Non-pigmented ciliary epithelial cell (primary cell): ENCODE measurements around the gene PBX1.
A peak's percentile ranks its signal among the peaks of the same experiment; 100 is the strongest.

Experiments
- DNase-seq: peaks from one replicate; pipeline ENCODE4 v3.0.0-alpha.2; 2010; ENCODE audit warnings: low read depth

Gene PBX1

DNA sequence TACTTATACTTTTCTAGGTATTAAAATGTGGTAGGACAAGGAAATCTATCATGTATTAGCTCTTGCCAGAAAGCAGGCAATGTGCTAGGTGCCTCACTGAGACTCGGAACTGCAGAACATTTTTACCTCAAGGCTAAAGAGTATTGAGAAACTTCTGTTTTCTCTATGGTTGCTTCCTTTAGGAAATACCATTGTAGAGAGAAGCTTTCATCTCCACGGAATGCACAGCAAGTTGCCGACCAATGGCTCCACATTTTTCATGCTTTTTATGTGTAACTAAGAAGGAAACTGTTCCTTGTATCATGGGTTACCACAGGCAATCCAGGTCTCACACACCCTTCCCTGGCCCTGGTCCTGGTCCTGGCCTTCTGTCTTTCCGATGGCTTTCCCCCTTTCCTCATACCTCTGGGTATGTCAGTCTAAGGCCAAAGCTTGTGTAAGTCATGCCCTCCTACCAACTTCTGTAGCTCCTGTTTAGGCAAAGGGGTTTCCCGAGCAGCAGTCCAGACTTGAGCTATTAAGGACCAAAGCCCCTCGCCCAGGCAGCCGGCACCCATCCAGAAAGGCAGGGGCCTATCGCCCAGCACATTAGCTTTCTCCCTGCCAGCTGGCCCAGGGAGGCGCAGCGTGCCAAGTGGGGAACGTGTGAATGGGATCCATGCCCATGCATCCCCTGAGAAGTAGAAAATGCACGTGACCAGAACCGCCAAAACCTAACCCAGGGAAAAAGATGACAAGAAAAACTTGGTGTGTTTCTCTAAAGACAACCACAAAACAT lies 225.0 kb downstream of the PBX1 start:
- no peak for DNase-seq

DNA sequence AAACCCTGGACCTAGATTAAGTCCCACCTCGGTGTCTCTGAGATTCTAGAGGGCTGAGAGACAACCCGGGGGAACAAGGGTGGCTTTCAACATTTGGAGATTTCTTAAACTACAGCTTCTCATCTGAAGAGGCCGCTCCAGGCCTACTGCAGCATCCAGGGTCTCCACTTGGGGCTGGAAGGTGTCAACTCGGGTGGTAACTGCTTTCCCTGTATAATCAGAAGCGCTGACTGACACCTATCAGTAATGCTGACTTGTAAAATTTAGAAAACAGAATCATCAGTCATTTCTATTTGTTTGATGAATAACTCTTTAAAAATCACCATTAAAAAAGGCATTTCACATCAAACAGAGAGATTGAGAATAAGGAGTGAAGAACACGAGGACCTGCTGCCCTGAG lies 226.0 kb downstream of the PBX1 start:
- DNase-seq: no peak

DNA sequence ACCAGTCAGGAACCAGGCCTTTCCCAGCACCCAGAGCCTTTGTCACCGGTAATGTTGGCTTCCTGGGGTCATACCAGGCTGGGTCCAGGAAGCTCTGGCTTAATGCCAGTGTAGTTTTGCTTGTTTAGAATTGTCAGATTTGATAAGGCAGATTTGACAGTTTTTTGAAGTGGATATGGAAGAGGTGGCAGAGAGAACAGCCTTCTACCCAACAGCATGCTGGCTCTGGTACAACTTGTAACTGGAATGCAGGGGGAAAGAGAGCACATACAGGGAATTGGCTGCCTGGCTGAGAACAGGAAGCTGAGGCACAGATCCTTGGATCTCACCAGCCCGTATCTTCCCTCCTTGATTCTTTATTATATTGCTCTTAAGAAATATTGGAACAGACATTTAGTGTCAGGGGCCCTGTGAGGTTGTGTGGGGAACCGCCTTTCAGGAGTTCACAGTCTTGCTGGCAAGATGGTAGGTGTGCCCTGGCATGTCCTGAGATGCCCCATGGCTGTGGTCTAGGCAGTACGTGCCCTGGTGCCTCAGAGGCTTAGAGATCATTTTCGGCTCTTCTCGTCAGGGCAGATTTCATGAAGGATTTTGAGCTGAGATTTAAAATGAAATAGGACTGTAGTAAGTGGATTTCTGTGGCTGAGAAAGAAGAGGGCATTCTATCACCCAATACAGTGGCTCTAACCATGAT lies 227.0 kb downstream of the PBX1 start:
- no peak for DNase-seq

DNA sequence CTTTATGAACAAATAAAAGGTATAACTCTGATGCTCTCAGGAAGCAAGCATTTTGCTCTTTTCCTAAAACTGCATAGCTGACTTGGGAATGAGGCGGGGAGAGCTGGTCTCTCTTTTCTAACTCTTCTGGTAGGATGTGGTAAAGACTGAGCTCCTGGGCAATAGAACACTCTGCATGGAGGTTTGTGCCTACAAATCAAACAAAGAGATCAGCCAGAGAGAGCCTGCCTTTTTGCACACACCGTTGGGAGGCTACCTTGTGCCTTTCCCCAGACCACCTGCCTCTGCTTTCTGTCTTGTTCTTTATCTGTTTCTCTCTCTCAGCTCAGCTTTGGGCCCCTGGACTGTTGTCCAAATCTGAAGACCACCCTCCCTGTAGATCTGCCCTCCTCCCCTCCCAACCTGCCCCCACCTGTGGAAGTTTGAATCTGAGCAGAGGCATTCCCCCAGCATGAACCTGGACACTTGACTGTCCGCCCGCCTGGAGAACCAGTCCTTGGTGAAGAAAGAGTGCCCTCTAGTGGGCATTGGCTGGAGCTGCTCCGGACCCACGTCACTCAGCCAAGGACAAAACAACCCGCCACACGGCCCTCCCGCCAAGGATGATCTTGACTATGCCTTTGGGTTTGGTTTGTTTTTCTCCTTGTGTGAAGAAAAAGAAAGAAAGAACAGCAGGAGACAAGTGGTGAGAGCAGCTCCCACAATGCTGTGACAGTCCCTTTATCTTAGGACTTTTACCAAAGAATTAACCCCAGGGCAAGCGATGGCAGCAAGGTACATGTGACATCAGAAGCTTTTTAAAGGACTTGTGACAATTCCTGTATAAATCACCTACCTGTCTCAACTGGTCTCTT lies 228.2 kb downstream of the PBX1 start:
- no peak for DNase-seq

DNA sequence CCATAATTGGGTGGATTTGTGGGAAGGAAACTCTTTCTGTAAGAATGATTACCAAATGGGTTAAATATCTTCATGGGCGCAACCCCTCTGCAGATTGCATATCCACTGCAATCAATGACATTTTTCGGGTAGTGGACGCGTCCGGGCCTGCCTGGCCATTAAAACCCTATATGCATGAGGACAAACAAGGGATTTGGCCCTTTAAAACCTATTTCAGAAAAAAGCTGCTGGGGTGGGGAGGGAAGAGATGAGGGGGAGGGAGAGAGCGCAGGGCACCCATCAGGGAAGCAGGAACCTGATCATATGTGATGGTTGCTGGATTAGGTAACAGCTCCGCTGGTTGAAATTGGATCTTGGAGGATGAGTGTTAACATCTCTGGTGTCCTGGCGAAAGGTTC lies 228.8 kb downstream of the PBX1 start:
- DNase-seq: no peak

DNA sequence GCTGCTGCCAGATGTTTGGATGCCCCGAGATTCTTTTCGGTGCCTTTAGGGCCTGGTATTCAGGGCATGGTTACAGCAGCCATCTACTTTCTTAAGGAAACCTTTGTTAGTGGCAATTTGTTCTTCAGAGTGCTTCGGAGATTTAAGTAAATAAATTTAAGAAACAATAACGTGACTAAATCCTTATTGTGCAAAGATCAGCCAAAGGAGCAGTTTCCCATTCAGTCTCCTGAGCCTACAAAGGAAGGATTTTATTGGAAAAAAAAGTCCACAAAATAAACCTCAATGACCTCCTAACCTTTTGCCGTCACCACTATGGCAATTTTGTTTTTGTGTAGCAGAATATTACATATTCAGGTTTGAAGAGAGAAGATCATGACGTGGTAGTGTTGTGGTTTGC lies 231.1 kb downstream of the PBX1 start:
- DNase-seq: no peak

DNA sequence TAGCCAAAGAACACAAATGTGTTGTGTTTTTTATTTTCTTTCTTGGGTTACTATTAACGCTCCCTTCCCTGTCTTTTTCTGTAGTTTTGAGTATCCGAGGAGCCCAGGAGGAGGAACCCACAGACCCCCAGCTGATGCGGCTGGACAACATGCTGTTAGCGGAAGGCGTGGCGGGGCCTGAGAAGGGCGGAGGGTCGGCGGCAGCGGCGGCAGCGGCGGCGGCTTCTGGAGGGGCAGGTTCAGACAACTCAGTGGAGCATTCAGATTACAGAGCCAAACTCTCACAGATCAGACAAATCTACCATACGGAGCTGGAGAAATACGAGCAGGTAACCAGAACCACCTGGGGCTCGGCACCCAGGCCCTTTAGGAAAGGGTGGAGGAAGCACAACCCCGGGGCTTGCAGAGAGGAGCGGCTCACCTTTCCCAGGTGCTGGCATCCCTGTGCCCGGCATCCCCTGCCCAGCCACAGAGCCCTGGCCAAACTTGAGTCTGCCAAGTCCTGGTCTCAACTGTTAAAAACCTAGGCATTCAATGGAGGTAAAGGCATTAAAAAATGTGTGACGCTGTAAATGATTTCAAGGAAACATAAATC lies 233.5 kb downstream of the PBX1 start:
- no peak for DNase-seq

DNA sequence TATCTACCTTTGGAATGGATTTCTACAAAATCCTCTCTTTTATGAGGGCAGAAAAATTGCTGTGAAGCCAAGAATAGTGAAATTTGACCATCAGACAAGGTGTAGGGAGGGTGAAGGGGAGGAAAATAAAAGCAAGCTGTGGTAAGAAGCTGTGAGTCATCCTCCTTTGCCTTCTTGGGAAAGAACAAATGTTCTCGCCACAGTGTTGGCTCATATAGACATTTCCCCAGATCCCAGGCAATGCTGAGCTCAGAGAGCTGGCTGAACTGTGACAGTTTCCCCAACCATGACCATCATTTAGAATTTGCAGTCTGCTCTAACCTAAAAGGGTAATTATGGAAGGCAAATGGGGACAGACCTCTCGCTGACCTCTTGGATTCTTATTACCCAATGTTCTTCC lies 235.4 kb downstream of the PBX1 start:
- DNase-seq: peak; percentile 90

DNA sequence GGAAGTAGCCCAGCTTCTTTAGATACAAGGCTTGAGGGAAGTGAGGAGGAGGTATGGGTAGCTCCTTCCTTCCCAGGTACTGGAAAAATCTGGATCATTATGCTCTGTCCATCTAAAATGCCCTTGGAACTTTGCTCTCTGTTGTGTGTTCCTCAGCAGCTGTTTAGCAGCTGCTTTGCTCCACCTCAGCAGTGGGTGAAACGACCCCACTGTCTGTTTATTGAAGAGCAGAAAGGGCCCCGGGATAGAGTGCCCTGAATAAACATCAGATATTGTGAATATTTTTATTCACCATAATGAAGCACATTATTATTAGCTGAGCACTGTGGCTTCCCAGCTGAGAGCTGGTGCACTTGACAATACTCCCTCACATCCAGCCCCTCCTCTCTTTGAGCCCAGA lies 237.9 kb downstream of the PBX1 start:
- no peak for DNase-seq

DNA sequence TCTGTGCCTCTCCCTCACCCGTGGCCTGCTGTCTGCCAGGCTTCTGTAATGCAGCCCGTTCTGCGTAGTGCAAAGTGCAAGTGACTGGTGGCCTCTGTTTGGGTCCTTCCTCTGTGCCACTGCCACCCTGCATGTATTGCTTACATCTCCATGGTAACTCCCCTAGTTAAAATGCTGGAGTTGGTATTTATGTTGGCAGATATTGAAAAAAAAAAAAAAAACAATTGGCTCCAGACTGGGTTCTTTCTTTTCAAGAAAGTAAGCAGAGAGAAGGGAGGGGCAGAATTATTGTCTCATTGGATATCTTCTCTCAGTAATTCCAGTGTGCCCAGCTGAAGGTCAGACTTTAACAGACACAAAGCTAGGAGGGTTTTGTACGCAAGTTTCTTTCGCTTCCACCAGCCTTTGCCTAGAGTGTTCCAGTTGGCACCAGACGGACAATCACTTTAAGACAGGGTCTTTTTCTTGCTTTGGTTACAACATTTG lies 242.3 kb downstream of the PBX1 start:
- no peak for DNase-seq

DNA sequence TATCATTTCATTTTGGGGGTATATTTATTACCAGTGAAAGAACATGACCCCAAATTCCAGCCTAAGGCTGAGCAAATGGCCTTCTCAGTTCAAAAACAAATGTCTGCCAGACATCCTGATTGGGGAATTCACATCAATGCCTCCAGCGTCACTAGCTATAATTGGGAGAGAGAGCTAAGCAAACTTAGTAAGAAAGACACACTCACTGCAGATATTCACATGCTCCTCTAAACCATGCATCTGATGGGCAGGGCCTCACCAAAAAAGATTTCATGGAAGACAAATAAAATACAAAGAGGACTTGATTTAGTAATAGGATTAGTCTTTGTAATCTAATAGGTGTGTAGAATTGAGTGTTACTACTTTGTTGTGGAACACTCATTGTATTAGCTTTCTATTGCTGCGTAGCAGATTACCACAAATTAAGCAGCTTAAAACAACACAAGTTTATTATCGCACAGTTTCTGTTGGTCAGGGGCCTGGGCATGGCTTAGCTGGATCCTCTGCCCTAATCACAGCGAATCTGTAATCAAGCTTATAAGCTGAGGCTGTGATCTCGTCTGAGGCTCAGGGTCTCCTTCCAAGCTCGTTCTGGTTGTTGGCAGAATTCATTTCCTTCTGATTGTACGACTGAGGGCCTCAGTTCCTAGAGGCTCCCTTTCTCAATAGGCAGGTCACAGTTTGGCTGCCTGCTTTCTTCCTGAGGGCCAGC lies 243.0 kb downstream of the PBX1 start:
- no peak for DNase-seq

DNA sequence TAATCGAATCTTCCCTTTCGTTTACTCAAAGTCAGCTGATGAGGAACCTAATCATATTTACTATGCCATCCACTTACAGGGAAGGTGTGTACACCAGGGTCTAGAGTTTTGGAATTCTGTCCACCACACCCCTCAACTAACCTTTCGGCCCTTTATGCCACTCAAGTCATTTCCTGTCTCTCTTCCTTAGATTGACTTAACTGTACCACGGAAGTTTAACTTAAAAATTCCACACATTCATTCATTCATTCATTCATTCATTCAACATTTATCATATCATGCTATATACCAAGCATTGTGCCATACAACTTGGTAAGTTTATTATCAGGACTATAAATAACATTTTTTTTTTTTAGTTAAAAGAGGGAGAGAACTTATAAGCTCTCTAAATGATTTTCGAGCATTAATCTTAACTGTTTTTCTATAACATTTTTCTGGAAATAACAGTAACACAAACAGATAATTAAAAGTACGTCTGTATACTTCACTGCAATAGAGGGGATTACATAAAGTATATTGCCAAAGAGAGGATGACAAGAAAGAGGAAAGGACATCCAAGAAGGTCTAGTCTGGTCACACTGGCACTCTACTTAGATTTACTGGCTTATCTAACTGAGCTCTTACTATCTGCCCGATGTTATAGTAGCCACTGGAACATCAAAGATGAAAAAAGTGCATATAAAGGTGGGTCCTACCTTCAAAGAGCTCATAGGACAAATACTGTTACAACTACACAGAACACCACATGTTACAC lies 243.7 kb downstream of the PBX1 start:
- DNase-seq: no peak

DNA sequence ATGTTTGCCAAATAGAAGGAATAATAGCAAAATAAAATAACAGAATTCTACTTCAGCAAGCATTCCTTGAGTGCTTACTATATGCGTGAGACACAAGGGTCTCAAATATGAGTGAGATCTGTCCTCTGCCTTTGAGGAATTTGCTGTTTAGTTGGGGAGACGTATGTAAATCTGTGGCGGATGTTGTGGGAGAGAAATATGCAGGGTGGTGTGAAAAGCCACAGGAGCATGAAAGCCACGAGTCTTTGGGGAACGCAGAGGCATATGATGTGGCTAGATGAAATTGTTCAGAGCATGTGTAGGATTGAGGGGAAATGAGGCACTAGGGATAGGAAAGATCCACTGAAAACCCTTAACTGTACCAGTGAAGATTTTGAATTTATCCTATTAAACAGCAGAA lies 244.4 kb downstream of the PBX1 start:
- DNase-seq: peak; percentile 74

DNA sequence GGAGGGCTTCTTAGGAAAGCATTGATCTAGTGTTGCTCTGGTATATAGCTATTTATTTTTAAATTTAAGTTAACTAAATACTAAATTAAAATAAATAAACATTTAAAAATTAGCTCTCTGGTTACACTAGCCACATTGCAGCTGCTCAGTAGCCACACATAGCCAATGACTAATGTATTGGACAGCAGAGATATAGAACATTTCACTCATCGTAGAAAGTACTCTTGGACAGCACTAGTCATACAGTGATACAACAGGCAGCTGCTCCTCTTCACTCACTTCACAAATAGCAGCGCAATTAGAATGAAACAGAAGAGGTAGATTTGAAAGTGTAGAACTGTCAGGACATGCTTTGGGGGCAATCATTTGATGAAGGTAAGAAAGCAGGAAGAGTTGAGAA lies 245.4 kb downstream of the PBX1 start:
- no peak for DNase-seq

DNA sequence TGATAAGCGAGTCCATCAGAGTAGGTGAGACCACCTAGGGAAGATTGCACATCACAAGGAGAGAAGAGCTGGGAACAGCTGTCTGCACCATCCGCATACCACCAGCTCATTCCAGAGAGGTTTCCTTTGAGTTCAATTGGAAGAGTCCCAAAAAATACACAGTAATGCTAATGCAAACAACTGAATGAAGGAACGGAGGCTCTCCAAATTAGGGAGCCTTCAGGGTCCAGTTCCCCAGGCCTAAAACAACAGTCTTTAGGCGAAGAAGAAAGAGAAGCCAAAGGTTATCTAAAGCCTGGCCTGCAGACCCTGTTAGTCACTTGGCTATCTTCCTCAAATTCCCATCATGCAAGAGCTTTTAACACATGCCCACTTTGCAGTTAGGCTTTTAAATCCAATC lies 246.4 kb downstream of the PBX1 start:
- no peak for DNase-seq

DNA sequence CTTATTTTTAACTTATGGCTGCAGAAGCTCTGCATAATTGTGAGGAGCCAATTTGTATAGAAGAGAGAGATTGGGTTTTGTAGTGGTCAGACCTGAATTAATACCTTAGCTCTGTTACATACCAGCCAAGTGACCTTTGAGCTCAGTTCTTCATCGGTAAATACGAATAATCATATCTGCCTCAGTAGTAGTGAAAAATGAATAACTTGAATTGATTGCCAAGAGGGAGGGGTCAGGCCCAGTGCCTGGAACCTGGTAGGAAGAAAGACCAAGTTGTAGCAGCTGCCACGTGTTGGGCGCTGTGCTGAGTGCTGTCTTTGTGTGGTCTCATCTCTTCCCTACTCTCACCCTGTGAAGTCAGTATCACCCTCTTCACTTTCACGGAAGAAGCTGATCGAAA lies 247.5 kb downstream of the PBX1 start:
- DNase-seq: no peak

DNA sequence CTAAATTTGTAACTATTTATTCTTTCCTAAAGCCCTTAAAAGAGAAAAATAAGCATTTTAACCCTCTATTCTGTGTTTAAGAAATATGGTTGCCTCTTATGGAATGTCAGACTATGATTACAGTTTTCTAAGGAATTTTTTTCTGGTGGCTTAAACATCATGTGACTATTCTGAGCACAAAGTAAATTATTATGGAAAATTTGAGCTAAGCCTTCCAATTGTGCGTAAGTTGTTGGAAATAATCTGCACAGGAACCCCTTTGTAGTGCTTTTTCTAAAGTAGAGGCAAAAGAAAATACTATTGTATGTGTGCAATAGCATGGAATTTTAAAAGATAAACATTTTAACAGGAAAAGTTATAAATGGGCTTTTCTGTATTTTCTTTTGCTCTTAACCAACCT lies 254.8 kb downstream of the PBX1 start:
- no peak for DNase-seq

DNA sequence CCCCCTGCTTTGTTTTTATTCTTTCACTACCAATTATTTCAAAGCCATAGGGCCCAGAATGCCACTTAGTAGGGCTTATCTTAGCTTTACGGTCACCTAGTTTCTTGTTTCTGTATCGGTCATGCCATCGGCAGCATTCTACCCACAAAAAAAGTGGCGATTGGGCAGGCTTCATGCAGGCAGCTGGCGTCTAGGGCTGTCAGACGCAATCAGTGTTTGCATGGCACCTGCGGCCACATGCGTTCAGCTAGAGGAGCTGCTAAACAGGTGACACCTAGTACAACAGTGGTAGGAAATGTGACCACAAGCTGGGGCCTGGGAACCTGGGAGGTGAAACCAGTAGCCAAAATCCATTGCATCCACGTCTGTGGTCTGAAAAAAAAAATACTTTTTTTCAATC lies 262.7 kb downstream of the PBX1 start:
- no peak for DNase-seq

DNA sequence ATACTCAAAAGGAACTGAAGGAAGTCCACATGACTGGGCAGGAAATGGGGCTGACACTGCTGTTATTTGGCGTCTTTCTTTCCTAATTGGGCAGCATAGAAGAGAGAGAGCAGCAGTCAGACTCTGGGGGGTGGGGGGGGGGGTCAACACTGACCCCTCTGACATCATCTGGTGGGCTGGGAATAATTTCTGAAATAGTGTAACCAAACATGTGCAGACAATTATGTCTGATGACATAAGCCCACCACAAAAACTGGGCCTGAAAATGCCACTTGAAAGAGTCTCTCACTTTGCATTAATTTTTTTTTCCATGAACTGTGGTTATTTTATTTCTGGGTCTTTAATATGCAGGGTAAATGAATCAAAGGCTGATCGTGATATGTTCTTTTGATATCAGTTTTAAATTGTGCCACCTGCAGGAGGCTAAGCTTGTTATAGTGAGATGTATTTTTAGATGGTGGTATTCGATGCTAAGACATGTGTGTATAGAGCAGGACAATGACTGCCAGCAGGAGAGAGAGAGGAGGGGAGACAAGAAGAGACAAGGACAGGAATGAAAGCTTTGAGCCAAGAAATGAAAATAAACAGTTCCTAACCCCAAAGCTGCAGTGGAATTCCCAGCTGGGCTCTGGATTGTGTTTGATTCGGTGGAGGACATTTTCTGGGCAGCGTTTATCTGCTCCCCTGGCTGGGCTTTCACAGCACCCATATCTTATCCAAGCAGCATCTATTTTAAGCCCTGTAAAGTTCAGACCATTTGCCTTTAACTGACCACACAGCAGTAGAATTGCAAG lies 264.7 kb downstream of the PBX1 start:
- peak; percentile 52 for DNase-seq

DNA sequence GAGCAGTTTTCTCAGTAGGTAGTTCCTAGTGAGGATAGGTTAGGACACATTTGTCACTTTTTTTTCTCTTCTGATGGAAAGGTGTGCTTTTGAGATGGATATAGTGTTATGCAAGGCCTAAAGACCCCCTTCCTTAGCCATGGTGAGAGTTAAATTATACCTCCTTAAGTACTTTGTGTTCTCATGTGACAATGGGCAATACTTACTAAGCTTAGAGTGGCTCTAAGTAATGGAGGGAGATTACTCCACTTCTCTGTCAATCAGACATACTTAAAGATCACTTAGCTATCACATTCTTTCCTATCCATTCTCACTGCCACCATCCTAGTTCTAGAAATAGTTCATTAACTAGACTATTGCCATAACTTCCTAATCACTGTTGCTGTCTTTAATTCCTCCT lies 265.6 kb downstream of the PBX1 start:
- no peak for DNase-seq
